Measurements from ENCODE around the gene POMP. TPM values are rescaled to one million over a fixed set of nuclear protein-coding genes. Genes with fewer than 3 reads are reported as not detected.

The POMP gene
- total RNA-seq, 1 donor from 2014 or later, result 49.7 TPM

DNA sequence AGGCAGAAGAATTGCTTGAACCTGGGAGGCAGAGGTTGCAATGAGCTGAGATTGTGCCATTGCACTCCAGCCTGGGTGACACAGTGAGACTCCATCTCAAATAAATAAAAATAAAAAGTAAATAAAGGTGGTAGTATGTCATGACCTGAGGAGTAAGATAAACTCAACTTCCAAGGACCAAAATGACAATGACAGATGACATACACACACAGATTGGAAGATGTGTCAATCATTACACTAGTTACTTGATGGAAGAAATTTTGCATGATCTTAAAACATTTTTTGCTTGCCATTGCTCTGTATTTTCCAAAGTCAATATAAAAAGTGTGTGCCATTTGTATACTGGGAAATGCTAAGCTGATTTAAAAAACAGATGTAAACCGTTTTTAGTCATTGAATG lies 55.7 kb downstream of the POMP start:
- Mint-ChIP-seq H3K27me3 (ENCODE audit: low read depth) (peaks cover 11% of the 10 kb centered on the region), H3K4me1 (peaks cover 15% of the 10 kb centered on the region), H3K36me3 (no peaks in the 10 kb centered on the region), H3K9me3 (no peaks in the 10 kb centered on the region), H3K4me3 (no peak overlapping the region), H3K27ac (no peak overlapping the region)
- no peak for TF ChIP-seq CTCF (IDR thresholded peaks at IDR 0.05; ENCODE audit: unreplicated experiment)
- no peak for DNase-seq (ENCODE audit: low spot score in 2 of 2, unreplicated experiment in 2 of 2)

- Mint-ChIP-seq H3K4me3 (no peak overlapping the region), H3K27me3 (ENCODE audit: low read depth) (peaks cover 11% of the 10 kb centered on the region), H3K4me1 (peaks cover 16% of the 10 kb centered on the region), H3K27ac (peak overlapping the region; percentile 5), H3K9me3 (no peaks in the 10 kb centered on the region), H3K36me3 (no peaks in the 10 kb centered on the region)
- DNase-seq (ENCODE audit: low spot score in 2 of 2, unreplicated experiment in 2 of 2), result no peak
- no peak for TF ChIP-seq CTCF (IDR thresholded peaks at IDR 0.05; ENCODE audit: unreplicated experiment)
Observed at GRCh38 chr13:28716511-28716910, 57.6 kb downstream of the POMP start.

DNA sequence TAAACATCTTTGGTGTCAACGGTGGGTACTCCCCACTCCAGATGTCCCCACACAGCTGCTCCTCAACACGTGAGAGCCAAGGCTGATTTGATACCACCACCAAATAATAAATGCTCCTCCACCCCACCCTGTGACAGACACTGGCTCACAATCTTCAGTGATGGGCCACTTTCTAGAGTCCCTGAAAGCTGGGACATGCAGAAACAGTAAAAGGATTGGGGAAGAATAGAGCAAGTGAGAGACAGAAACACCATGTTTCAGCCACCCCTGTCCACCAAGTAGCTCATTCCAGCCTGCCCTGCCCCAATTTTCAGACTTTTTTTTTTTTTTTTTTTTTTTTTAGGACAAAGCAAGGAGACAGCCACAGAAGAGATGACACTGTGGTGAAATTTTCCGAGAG lies 58.2 kb downstream of the POMP start:
- Mint-ChIP-seq H3K27me3 (ENCODE audit: low read depth) (peaks cover 11% of the 10 kb centered on the region), H3K4me3 (peak overlapping the region; percentile 43), H3K9me3 (no peaks in the 10 kb centered on the region), H3K4me1 (peaks cover 16% of the 10 kb centered on the region), H3K36me3 (no peaks in the 10 kb centered on the region), H3K27ac (no peak overlapping the region)
- DNase-seq (ENCODE audit: low spot score in 2 of 2, unreplicated experiment in 2 of 2), result no peak
- no peak for TF ChIP-seq CTCF (IDR thresholded peaks at IDR 0.05; ENCODE audit: unreplicated experiment)

- Mint-ChIP-seq H3K9me3 (no peaks in the 10 kb centered on the region), H3K4me3 (peak overlapping the region; percentile 92), H3K27ac (peak overlapping the region; percentile 43), H3K4me1 (peaks cover 16% of the 10 kb centered on the region), H3K36me3 (no peaks in the 10 kb centered on the region), H3K27me3 (ENCODE audit: low read depth) (peaks cover 11% of the 10 kb centered on the region)
- DNase-seq (ENCODE audit: low spot score in 2 of 2, unreplicated experiment in 2 of 2), result no peak
- no peak for TF ChIP-seq CTCF (IDR thresholded peaks at IDR 0.05; ENCODE audit: unreplicated experiment)
Observed at GRCh38 chr13:28718196-28718542, 59.2 kb downstream of the POMP start.

- Mint-ChIP-seq H3K27me3 (ENCODE audit: low read depth) (peaks cover 11% of the 10 kb centered on the region), H3K4me1 (peaks cover 16% of the 10 kb centered on the region), H3K9me3 (no peaks in the 10 kb centered on the region), H3K36me3 (no peaks in the 10 kb centered on the region), H3K4me3 (peak within 1 kb of the TSS; percentile 92), H3K27ac (peak within 1 kb of the TSS; percentile 95)
- TF ChIP-seq CTCF (IDR thresholded peaks at IDR 0.05; ENCODE audit: unreplicated experiment), result no peak
- DNase-seq (ENCODE audit: low spot score in 2 of 2, unreplicated experiment in 2 of 2), result peak; percentile 91 to 98
Observed at GRCh38 chr13:28718543-28719226, 59.8 kb downstream of the POMP start, which contains the start of gene SLC46A3. TSS of gene SLC46A3 (minus strand) at chr13:28718970. CDS start at chr13:28717998, 972 bp downstream.
